ENCODE data around the gene PARD3.
A peak's percentile ranks its signal among the peaks of the same experiment; 100 is the strongest.

The PARD3 gene

DNA sequence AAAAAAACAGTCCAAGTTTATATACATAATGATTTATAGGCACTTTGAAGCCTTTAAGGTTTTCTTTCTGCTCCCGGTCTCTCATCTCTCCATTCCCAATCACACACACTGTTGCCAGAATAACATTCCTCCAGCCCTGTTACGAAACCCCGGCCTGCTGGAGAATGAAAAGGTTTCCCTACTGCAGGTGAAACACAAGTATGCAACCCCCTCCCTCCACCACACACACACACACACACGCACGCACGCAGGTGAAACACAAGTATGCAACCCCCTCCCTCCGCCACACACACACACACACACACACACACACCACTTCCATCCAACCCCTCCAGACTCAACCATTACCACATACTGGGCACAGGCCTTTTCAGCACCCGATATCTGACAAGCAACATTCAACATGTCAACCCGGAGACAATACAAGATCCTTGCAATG, 87.5 kb downstream of the PARD3 start:
- Histone ChIP-seq H3K36me3 (no peaks in the 10 kb centered on the region), H3K4me3 (ENCODE audit: low read depth, low read length) (no peak overlapping the region), H3K27me3 (ENCODE audit: insufficient read depth, low read depth, severe bottlenecking) (no peaks in the 10 kb centered on the region), H3K9me3 (ENCODE audit: severe bottlenecking) (no peaks in the 10 kb centered on the region), H3K27ac (no peak overlapping the region)
- no peak for DNase-seq
- TF ChIP-seq, protein P1, sequence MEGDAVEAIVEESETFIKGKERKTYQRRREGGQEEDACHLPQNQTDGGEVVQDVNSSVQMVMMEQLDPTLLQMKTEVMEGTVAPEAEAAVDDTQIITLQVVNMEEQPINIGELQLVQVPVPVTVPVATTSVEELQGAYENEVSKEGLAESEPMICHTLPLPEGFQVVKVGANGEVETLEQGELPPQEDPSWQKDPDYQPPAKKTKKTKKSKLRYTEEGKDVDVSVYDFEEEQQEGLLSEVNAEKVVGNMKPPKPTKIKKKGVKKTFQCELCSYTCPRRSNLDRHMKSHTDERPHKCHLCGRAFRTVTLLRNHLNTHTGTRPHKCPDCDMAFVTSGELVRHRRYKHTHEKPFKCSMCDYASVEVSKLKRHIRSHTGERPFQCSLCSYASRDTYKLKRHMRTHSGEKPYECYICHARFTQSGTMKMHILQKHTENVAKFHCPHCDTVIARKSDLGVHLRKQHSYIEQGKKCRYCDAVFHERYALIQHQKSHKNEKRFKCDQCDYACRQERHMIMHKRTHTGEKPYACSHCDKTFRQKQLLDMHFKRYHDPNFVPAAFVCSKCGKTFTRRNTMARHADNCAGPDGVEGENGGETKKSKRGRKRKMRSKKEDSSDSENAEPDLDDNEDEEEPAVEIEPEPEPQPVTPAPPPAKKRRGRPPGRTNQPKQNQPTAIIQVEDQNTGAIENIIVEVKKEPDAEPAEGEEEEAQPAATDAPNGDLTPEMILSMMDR (IDR thresholded peaks at IDR 0.05; ENCODE audit: low read depth, low read length) = no peak

DNA sequence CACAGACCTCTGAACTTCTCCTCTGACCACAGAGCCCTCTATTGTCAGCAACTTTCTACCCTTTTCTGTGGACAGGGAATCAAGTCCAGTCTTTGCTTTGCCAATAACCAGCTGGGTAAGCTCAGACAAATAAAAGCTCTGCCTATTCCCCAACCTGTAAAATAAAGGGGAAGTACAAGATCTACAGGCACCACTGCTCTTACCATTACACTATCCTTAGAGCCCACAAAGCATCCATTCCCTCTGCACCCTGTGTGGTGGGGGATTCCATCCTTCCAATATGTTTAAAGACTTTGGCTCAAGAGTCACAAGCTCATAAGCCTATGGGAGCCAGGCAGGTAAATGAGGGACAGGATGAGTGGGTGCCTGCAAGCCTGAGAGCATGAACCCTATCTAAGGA, 88.2 kb downstream of the PARD3 start:
- no peaks in the 10 kb centered on the region for H3K9me3 ChIP-seq (ENCODE audit: severe bottlenecking)
- H3K4me3 ChIP-seq (ENCODE audit: low read depth, low read length) = no peak overlapping the region
- no peaks in the 10 kb centered on the region for H3K36me3 ChIP-seq
- TF ChIP-seq, protein P1 (IDR thresholded peaks at IDR 0.05; ENCODE audit: low read depth, low read length) = no peak
- no peak overlapping the region for H3K27ac ChIP-seq
- no peak for DNase-seq
- H3K27me3 ChIP-seq (ENCODE audit: insufficient read depth, low read depth, severe bottlenecking) = no peaks in the 10 kb centered on the region

GRCh38 chr10:34723750-34724149, 91.3 kb downstream of the PARD3 start:
- peak; percentile 19 for DNase-seq
- TF ChIP-seq, protein P1 (IDR thresholded peaks at IDR 0.05; ENCODE audit: low read depth, low read length) = peak; percentile 42; the same call in 1 of the 2 replicates
- H3K27me3 ChIP-seq (ENCODE audit: insufficient read depth, low read depth, severe bottlenecking) = no peaks in the 10 kb centered on the region
- no peak overlapping the region for H3K4me3 ChIP-seq (ENCODE audit: low read depth, low read length)
- no peaks in the 10 kb centered on the region for H3K36me3 ChIP-seq
- H3K27ac ChIP-seq = no peak overlapping the region
- H3K9me3 ChIP-seq (ENCODE audit: severe bottlenecking) = no peaks in the 10 kb centered on the region

- TF ChIP-seq, protein P1 (IDR thresholded peaks at IDR 0.05; ENCODE audit: low read depth, low read length) = no peak
- Histone ChIP-seq H3K4me3 (ENCODE audit: low read depth, low read length) (no peak overlapping the region), H3K9me3 (ENCODE audit: severe bottlenecking) (no peaks in the 10 kb centered on the region), H3K27me3 (ENCODE audit: insufficient read depth, low read depth, severe bottlenecking) (no peaks in the 10 kb centered on the region), H3K27ac (no peak overlapping the region), H3K36me3 (no peaks in the 10 kb centered on the region)
- DNase-seq = no peak
Measured at GRCh38 chr10:34722404-34722803, 92.7 kb downstream of the PARD3 start.

- H3K36me3 ChIP-seq = no peaks in the 10 kb centered on the region
- DNase-seq = no peak
- TF ChIP-seq, protein P1 (IDR thresholded peaks at IDR 0.05; ENCODE audit: low read depth, low read length) = no peak
- no peak overlapping the region for H3K4me3 ChIP-seq (ENCODE audit: low read depth, low read length)
- no peaks in the 10 kb centered on the region for H3K27me3 ChIP-seq (ENCODE audit: insufficient read depth, low read depth, severe bottlenecking)
- H3K27ac ChIP-seq = no peak overlapping the region
- no peaks in the 10 kb centered on the region for H3K9me3 ChIP-seq (ENCODE audit: severe bottlenecking)
Measured at GRCh38 chr10:34721208-34721840, 93.8 kb downstream of the PARD3 start.

DNA sequence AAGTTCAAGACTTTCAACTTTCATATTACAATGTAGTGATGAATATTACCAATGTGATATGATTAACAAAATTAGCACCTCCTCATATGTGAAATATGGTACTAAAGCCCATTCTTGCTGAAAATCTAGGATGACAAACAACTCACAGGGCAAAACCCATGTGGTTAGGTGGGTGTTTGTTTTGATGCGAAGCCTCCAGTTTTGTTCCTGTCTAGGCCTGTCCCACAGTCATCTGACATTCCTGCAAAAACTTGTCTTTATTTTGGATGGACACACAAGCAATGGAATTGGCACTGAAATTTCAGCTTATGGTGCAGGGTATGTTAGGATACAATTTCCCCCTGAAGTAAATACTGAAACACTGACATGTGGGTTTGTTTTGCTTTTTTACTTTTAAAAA, 95.3 kb downstream of the PARD3 start:
- H3K36me3 ChIP-seq = no peaks in the 10 kb centered on the region
- no peak overlapping the region for H3K4me3 ChIP-seq (ENCODE audit: low read depth, low read length)
- TF ChIP-seq, protein P1 (IDR thresholded peaks at IDR 0.05; ENCODE audit: low read depth, low read length) = no peak
- no peak for DNase-seq
- H3K27me3 ChIP-seq (ENCODE audit: insufficient read depth, low read depth, severe bottlenecking) = no peaks in the 10 kb centered on the region
- no peak overlapping the region for H3K27ac ChIP-seq
- no peaks in the 10 kb centered on the region for H3K9me3 ChIP-seq (ENCODE audit: severe bottlenecking)

All from WERI-Rb-1 (cell line).